Spleen (tissue), 11 donors: ENCODE results near the gene EMX2. TPM values are rescaled to one million over a fixed set of nuclear protein-coding genes. Genes with fewer than 3 reads are reported as not detected.
"Not testable (repeated sequence)": the region's sequence is repeated elsewhere in the genome, so short reads cannot be mapped to it uniquely, and the experiment has no call there.

Source experiments
- DNase-seq: peaks from one replicate; pipeline ENCODE4 v3.0.0-alpha.2; 2020
- H3K27ac ChIP-seq, 8 donors: fragments of 200-600 bp; sonication (generic) in 7 of 8; 1 replicate in 4 of 8; 2 replicates in 4 of 8; pipeline versions ENCODE4 v1.5.0 to v1.8.0; 2016 to 2021; ENCODE audit warnings: inconsistent platforms in 4 of 8, mild to moderate bottlenecking in 4 of 8, moderate library complexity in 1 of 8
- H3K27me3 ChIP-seq, 7 donors: fragments of 200-600 bp; sonication (generic) in 6 of 7; replicated peaks in 1 of 7; 1 replicate in 4 of 7; 2 replicates in 3 of 7; pipeline versions ENCODE4 v1.5.0 to v1.8.0; 2016 to 2021; ENCODE audit warnings: inconsistent platforms in 3 of 7, mild to moderate bottlenecking in 1 of 7
- H3K36me3 ChIP-seq, 6 donors: fragments of 200-600 bp; sonication (generic) in 5 of 6; 1 replicate in 4 of 6; 2 replicates in 2 of 6; pipeline versions ENCODE4 v1.5.0 to v1.8.0; 2016 to 2021; ENCODE audit warnings: inconsistent platforms in 2 of 6
- H3K4me1 ChIP-seq, 6 donors: fragments of 200-600 bp; sonication (generic) in 5 of 6; 1 replicate in 3 of 6; 2 replicates in 3 of 6; pipeline versions ENCODE4 v1.5.0 to v1.8.0; 2016 to 2021; ENCODE audit warnings: inconsistent platforms in 3 of 6
- H3K4me3 ChIP-seq, 8 donors: fragments of 200-600 bp; sonication (generic) in 7 of 8; 1 replicate in 4 of 8; 2 replicates in 4 of 8; pipeline versions ENCODE4 v1.5.0 to v1.8.0; 2016 to 2021; ENCODE audit warnings: inconsistent platforms in 4 of 8, mild to moderate bottlenecking in 4 of 8, moderate library complexity in 2 of 8
- H3K9me3 ChIP-seq, 8 donors: fragments of 200-600 bp; sonication (generic) in 7 of 8; 1 replicate in 4 of 8; 2 replicates in 4 of 8; pipeline versions ENCODE4 v1.5.0 to v1.8.0; 2016 to 2021; ENCODE audit warnings: inconsistent platforms in 4 of 8
- POLR2A ChIP-seq, 3 donors: fragments of 450-650 bp; IDR thresholded peaks; one replicate each; pipeline ENCODE4 v1.5.1; 2017; ENCODE audit warnings: antibody characterized with exemption in 3 of 3, mild to moderate bottlenecking in 1 of 3
- POLR2AphosphoS5 ChIP-seq, 3 donors: sonication (generic); formaldehyde crosslinking; IDR thresholded peaks; one replicate each; pipeline ENCODE4 v1.5.1; 2017; ENCODE audit warnings: antibody characterized with exemption in 3 of 3
- WGBS, 5 donors: extraction: QIAGEN DNeasy Blood & Tissue Kit in 3 of 5; methylation state at CpG; one replicate each; pipeline versions ENCODE4 v1.1.5 to v1.1.7; 2013 to 2018; 5-methylcytosine and 5-hydroxymethylcytosine counted together
- intact Hi-C: fragments of 100-400 bp; cut with DNase I; formaldehyde crosslinking; loops from one replicate; pipeline ENCODE4 v1.15.0; 2023; ENCODE audit warnings: low total_unique reads
- polyA plus RNA-seq, 3 donors: library from polyadenylated mRNA; stranded (reverse); fragments of 200-250 nt; gene quantifications; one replicate each; pipeline ENCODE4 v1.2.1, GENCODE V29; 2013
- total RNA-seq, 7 donors: library from RNA; depleted of rRNA in 3 of 7; stranded (reverse); fragments of >200 nt in 3 of 7; fragmentation: NEBNext Ultra II Directional in 4 of 7; extraction: Animal tissue kit (Norgen Biotek cat#: 25700) in 4 of 7; gene quantifications; one replicate each; pipeline versions ENCODE4 v1.1.0 to v1.2.1, GENCODE V29; 2016 to 2021
- TF ChIP-seq, protein P1 (sequence below), 11 experiments: fragments of 200-600 bp in 7 of 11; fragments of 450-650 bp in 4 of 11; sonication (generic) in 4 of 11; IDR thresholded peaks in 8 of 11; conservative IDR thresholded peaks in 3 of 11; 1 replicate in 7 of 11; 2 replicates in 4 of 11; pipeline versions ENCODE4 v1.4.0 to v1.8.0; 2016 to 2021; ENCODE audit warnings: antibody characterized with exemption in 11 of 11, inconsistent platforms in 4 of 11, mild to moderate bottlenecking in 1 of 11
- donor health status: healthy with polysubstance abuse.
- donor health status: DM: no; HTN: no; CAD: no; lungs with moderate emphysema.
- donor health status: DM: no; HTN: no; CAD: no.
- donor health status: Bipolar disorder and iron deficiency.
- donor health status: healthy.
- donor health status: DM: no; HTN: no; CAD: no.
- donor health status: DM: yes; HTN: yes; CAD: no.

Gene EMX2
- total and polyA plus RNA-seq, 10 donors, result 0.06 TPM; not detected in 9

DNA sequence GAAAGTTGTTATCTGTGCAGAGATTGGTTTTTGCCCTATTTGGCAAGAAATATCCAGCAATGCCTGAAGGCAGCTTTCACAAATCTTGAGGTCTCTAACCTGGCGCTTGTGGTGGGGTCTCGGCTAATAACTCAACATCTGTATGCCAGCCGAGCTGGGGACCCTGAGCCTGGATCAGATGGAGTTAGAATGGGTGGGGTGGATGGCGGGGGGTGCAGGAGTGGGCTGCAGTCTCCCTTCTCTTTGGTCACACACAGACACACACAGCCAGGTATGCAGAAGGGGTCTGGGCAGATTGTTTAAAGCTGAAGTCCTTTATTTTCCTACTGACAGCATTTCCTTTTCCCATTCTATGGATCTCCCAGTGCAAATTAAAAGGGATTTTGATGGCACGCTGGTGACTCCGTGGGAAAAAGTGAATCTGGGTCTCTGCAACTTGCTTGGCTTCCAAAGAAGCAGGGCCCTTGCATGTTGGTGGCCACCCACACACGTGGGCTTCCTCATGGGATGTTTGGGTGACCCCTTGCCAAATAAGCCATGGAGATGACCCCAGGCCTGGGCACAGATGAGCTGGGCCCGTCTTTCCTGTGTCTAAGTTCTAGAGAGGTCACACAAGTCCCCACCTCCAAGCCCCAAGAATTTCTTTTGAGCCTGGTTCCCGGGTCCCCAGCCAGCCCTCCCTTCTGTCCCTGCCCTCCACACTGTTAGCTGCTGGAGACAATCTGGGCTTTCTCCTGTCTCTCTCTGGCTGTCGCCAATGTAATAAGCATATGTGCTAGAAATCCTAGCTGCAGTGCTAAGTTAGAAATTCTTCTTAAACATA lies 39.9 kb upstream of the EMX2 start:
- H3K27ac ChIP-seq, result no peak overlapping the region
- H3K9me3 ChIP-seq, result no peaks in the 10 kb centered on the region
- TF ChIP-seq POLR2AphosphoS5 (IDR thresholded peaks at IDR 0.05), result no peak
- no peak for TF ChIP-seq POLR2A (IDR thresholded peaks at IDR 0.05)
- TF ChIP-seq, protein P1, sequence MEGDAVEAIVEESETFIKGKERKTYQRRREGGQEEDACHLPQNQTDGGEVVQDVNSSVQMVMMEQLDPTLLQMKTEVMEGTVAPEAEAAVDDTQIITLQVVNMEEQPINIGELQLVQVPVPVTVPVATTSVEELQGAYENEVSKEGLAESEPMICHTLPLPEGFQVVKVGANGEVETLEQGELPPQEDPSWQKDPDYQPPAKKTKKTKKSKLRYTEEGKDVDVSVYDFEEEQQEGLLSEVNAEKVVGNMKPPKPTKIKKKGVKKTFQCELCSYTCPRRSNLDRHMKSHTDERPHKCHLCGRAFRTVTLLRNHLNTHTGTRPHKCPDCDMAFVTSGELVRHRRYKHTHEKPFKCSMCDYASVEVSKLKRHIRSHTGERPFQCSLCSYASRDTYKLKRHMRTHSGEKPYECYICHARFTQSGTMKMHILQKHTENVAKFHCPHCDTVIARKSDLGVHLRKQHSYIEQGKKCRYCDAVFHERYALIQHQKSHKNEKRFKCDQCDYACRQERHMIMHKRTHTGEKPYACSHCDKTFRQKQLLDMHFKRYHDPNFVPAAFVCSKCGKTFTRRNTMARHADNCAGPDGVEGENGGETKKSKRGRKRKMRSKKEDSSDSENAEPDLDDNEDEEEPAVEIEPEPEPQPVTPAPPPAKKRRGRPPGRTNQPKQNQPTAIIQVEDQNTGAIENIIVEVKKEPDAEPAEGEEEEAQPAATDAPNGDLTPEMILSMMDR (IDR thresholded peaks at IDR 0.05 in 8 of 11, conservative IDR thresholded peaks at IDR 0.05 in 3 of 11), result no peak
- intact Hi-C loops, result no loop called here
- H3K36me3 ChIP-seq, result no peaks in the 10 kb centered on the region
- H3K27me3 ChIP-seq, result peaks cover 0 to 79% (median 0%) of the 10 kb centered on the region in 7 donors
- WGBS, 5 donors, result 70 to 78% (median 72%) methylated on average over 9 to 10 of the region's 10 CpGs
- no peak for DNase-seq
- no peak overlapping the region for H3K4me3 ChIP-seq
- no peaks in the 10 kb centered on the region for H3K4me1 ChIP-seq

DNA sequence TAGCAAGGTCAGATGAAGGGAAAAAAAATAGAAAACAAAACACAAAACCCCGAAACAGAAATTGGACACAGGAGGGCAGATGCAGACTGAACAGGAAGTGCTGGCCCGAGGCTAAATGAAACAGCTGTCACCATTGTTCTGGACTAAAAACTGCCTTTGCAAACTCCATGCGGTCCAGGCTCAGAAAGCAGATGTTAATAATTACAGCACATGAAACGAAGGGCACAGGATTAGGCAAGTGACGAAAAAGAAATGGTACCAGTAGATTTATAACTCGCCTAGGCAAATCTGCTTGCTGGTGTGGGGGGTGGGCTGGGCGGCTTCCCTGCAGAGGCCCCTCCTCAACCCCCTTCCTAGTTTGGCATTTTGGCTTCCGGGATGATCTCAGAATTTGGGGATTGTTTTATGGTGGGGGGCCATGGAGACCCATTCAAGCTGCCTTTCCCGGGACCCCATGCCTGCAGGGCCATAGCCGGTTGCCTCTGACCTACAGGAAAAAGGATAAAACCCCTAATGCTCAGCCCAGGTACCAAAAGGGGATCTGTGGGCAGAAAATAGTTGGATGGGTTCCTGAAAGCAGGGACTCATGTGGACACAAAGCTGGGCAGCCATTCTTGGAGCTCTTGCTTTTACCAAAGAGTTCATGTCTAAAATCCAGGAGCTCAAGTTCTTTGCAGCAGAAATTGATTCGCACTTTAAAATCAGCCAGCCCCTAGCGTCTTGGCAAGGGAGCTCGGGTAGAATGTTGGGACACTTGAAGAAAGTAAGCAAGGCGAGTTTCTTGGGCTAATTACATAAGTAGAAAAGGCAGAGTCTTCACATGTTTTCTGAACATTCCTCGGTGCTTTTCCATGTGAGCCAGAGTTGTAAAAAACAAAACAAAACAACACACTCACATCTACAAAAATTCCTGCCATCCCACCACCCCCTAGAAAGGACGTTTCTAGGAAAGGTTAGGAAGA lies 39.0 kb upstream of the EMX2 start:
- TF ChIP-seq POLR2AphosphoS5 (IDR thresholded peaks at IDR 0.05), result no peak
- TF ChIP-seq, protein P1 (IDR thresholded peaks at IDR 0.05 in 8 of 11, conservative IDR thresholded peaks at IDR 0.05 in 3 of 11), result no peak
- TF ChIP-seq POLR2A (IDR thresholded peaks at IDR 0.05), result no peak
- intact Hi-C loops, result no loop called here
- Histone ChIP-seq H3K36me3 (no peaks in the 10 kb centered on the region), H3K27ac (no peak overlapping the region), H3K27me3 (peaks cover 0 to 74% (median 0%) of the 10 kb centered on the region in 7 donors), H3K4me3 (no peak overlapping the region), H3K9me3 (no peaks in the 10 kb centered on the region), H3K4me1 (no peaks in the 10 kb centered on the region)
- WGBS, 5 donors, result 53 to 57% (median 54%) methylated on average over 16 of the region's 16 CpGs
- DNase-seq, result no peak

DNA sequence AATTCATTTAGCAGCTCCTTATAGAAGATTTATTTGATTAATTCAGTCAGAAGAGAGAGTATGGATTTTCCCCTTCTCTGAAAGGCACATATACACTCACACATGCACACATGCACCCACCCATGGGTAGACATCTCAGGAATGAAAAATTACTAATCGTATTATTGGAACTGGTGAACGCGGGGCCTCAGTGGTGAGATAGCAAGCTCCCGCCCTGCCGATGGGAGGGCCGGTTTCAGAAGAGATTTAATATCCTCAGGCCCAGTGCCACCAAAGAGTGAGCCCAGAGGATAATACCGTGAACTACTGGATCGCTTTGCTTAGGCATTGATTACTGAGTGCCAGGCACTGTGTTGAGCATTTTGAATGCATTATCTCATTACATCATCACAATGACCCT lies 38.0 kb upstream of the EMX2 start:
- Histone ChIP-seq H3K4me1 (no peaks in the 10 kb centered on the region), H3K27me3 (peaks cover 0 to 71% (median 0%) of the 10 kb centered on the region in 7 donors), H3K36me3 (no peaks in the 10 kb centered on the region), H3K4me3 (no peak overlapping the region), H3K9me3 (no peaks in the 10 kb centered on the region), H3K27ac (no peak overlapping the region)
- intact Hi-C loops, result no loop called here
- 93 to 97% (median 96%) methylated on average over 8 of the region's 8 CpGs for WGBS, 5 donors
- no peak for TF ChIP-seq POLR2AphosphoS5 (IDR thresholded peaks at IDR 0.05)
- TF ChIP-seq POLR2A (IDR thresholded peaks at IDR 0.05), result no peak
- TF ChIP-seq, protein P1 (IDR thresholded peaks at IDR 0.05 in 8 of 11, conservative IDR thresholded peaks at IDR 0.05 in 3 of 11), result no peak
- no peak for DNase-seq

DNA sequence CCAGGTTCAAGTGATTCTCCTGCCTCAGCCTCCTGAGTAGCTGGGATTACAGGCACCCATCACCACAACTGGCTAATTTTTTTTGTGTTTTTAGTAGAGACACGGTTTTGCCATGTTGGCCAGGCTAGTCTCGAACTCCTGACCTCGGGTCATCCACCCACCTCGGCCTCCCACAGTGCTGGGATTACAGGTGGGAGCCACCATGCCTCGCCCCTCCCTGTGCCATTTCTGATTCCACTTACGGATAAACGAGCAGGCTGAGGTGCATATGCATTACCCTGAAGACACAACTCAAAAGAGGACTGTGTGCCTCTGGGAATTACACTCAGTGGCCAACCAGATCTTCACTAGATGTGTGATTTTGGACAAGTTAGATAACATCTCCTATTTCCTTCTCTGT lies 35.5 kb upstream of the EMX2 start:
- intact Hi-C loops, H3K4me3 ChIP-seq, DNase-seq, H3K36me3 ChIP-seq, H3K27ac ChIP-seq, H3K4me1 ChIP-seq, H3K9me3 ChIP-seq: not testable (repeated sequence)
- WGBS, 5 donors, result 77 to 90% (median 80%) methylated on average over 7 of the region's 7 CpGs
- peaks cover 0 to 75% (median 0%) of the 10 kb centered on the region in 7 donors for H3K27me3 ChIP-seq
